WTC11 (cell line): Measurements from ENCODE around the gene PTN. TPM values are rescaled to one million over a fixed set of nuclear protein-coding genes. Genes with fewer than 3 reads are reported as not detected.

Source experiments
- ATAC-seq: fragments of 200-7000 bp; cut with Tn5 transposase; 2 replicates; pipeline ENCODE4 v1.10.0; 2021; ENCODE audit warnings: mild to moderate bottlenecking, moderate library complexity
- CTCF ChIA-PET: fragments of 300-600 bp; sonication (Branson Sonifier 250); formaldehyde crosslinking; loops from one replicate; lab custom pipeline; 2021; ENCODE audit warnings: antibody characterized with exemption; lab: Charles Lee
- POLR2A ChIA-PET: fragments of 350-600 bp; sonication (Branson Sonifier 250); formaldehyde crosslinking; loops from one replicate; lab custom pipeline; 2021; ENCODE audit warnings: antibody characterized with exemption; lab: Charles Lee
- DNase-seq: peaks from one replicate; pipeline ENCODE4 v3.0.0; 2021; ENCODE audit warnings: low spot score
- H3K27ac Mint-ChIP-seq: 2 replicates; pipeline ENCODE4 v1.8.0; 2021; ENCODE audit warnings: mixed read lengths
- H3K27me3 Mint-ChIP-seq: 2 replicates; pipeline ENCODE4 v1.8.0; 2021; ENCODE audit warnings: low read depth, mild to moderate bottlenecking, moderate library complexity, mixed read lengths
- H3K36me3 Mint-ChIP-seq: 2 replicates; pipeline ENCODE4 v1.8.0; 2021; ENCODE audit warnings: mixed read lengths
- H3K4me1 Mint-ChIP-seq: 2 replicates; pipeline ENCODE4 v1.8.0; 2022; ENCODE audit warnings: mixed read lengths
- H3K4me3 Mint-ChIP-seq: 2 replicates; pipeline ENCODE4 v1.8.0; 2021; ENCODE audit warnings: mild to moderate bottlenecking, moderate library complexity, mixed read lengths
- H3K9me3 Mint-ChIP-seq: 2 replicates; pipeline ENCODE4 v1.8.0; 2021; ENCODE audit warnings: mixed read lengths
- AFF4 ChIP-seq: sonication (generic); formaldehyde crosslinking; IDR thresholded peaks from 2 replicates; pipeline ENCODE4 v1.8.1; 2023; ENCODE audit warnings: mild to moderate bottlenecking, missing genetic modification reagents, borderline replicate concordance
- ATF1 ChIP-seq: sonication (generic); formaldehyde crosslinking; IDR thresholded peaks from 2 replicates; pipeline ENCODE4 v1.8.1; 2023; ENCODE audit warnings: mild to moderate bottlenecking, moderate library complexity, missing genetic modification reagents
- ATF3 ChIP-seq: sonication (generic); formaldehyde crosslinking; conservative IDR thresholded peaks from 2 replicates; pipeline ENCODE4 v1.8.1; 2022; ENCODE audit warnings: mild to moderate bottlenecking, missing genetic modification reagents
- ERG ChIP-seq: fragments of 250-450 bp; sonication (Bioruptor Pico); IDR thresholded peaks from 2 replicates; pipeline ENCODE4 v1.8.0; 2021; ENCODE audit warnings: mild to moderate bottlenecking
- FOXP4 ChIP-seq: sonication (generic); formaldehyde crosslinking; IDR thresholded peaks from 2 replicates; pipeline ENCODE4 v1.8.0; 2022; ENCODE audit warnings: mild to moderate bottlenecking, missing genetic modification reagents
- HMGXB4 ChIP-seq: sonication (generic); formaldehyde crosslinking; IDR thresholded peaks from 2 replicates; pipeline ENCODE4 v1.8.1; 2023; ENCODE audit warnings: mild to moderate bottlenecking, moderate library complexity, missing genetic modification reagents
- OVOL2 ChIP-seq: fragments of 250-450 bp; sonication (Bioruptor Pico); IDR thresholded peaks from 2 replicates; pipeline ENCODE4 v1.9.0; 2021; ENCODE audit warnings: mild to moderate bottlenecking, borderline replicate concordance
- RELA ChIP-seq: sonication (generic); formaldehyde crosslinking; IDR thresholded peaks from 2 replicates; pipeline ENCODE4 v1.8.1; 2022; ENCODE audit warnings: missing genetic modification reagents, mild to moderate bottlenecking, borderline replicate concordance
- RORB ChIP-seq: fragments of 250-450 bp; sonication (Bioruptor Pico); IDR thresholded peaks from 2 replicates; pipeline ENCODE4 v1.9.0; 2021; ENCODE audit warnings: mild to moderate bottlenecking
- SOX15 ChIP-seq: fragments of 250-450 bp; sonication (Bioruptor Pico); IDR thresholded peaks from 2 replicates; pipeline ENCODE4 v1.9.0; 2021; ENCODE audit warnings: mild to moderate bottlenecking
- USF1 ChIP-seq: sonication (generic); formaldehyde crosslinking; IDR thresholded peaks from 2 replicates; pipeline ENCODE4 v1.8.0; 2022; ENCODE audit warnings: mild to moderate bottlenecking, missing genetic modification reagents
- ZBTB43 ChIP-seq: sonication (generic); formaldehyde crosslinking; IDR thresholded peaks from 2 replicates; pipeline ENCODE4 v1.8.1; 2023; ENCODE audit warnings: mild to moderate bottlenecking, missing genetic modification reagents
- ZNF138 ChIP-seq: sonication (generic); formaldehyde crosslinking; conservative IDR thresholded peaks from 2 replicates; pipeline ENCODE4 v1.8.1; 2022; ENCODE audit warnings: mild to moderate bottlenecking, moderate library complexity, missing genetic modification reagents
- ZNF232 ChIP-seq: sonication (generic); formaldehyde crosslinking; IDR thresholded peaks from 2 replicates; pipeline ENCODE4 v1.8.0; 2022; ENCODE audit warnings: mild to moderate bottlenecking, missing genetic modification reagents
- ZNF416 ChIP-seq: fragments of 250-450 bp; sonication (Bioruptor Pico); IDR thresholded peaks from 2 replicates; pipeline ENCODE4 v1.9.0; 2021; ENCODE audit warnings: mild to moderate bottlenecking, inconsistent platforms
- ZNF512 ChIP-seq: sonication (generic); formaldehyde crosslinking; IDR thresholded peaks from 2 replicates; pipeline ENCODE4 v1.8.1; 2022; ENCODE audit warnings: missing genetic modification reagents, borderline replicate concordance
- ZNF532 ChIP-seq: fragments of 250-450 bp; sonication (Bioruptor Pico); IDR thresholded peaks from 2 replicates; pipeline ENCODE4 v1.9.0; 2021; ENCODE audit warnings: mild to moderate bottlenecking, borderline replicate concordance
- total RNA-seq: library from RNA; stranded (reverse); gene quantifications from 3 replicates; pipeline ENCODE4 v1.2.3, GENCODE V29; 2021

PTN gene
- total RNA-seq, 1 experiment from 2014 or later, result 18.9 TPM

GRCh38 chr7:137231167-137231566 lies 112.4 kb downstream of the PTN start:
- H3K27ac Mint-ChIP-seq, result no peak overlapping the region
- H3K9me3 Mint-ChIP-seq, result peaks cover 8% of the 10 kb centered on the region; the same call in 1 of the 2 replicates
- H3K36me3 Mint-ChIP-seq, result no peaks in the 10 kb centered on the region
- peaks cover 3% of the 10 kb centered on the region for H3K4me1 Mint-ChIP-seq
- H3K4me3 Mint-ChIP-seq, result no peak overlapping the region
- ChIA-PET POLR2A (no interaction called here), CTCF (no interaction called here)
- TF ChIP-seq USF1 (no peak), ERG (no peak), FOXP4 (CRISPR knock-in tag) (no peak), ZNF138 (CRISPR knock-in tag) (no peak), RORB (no peak), HMGXB4 (no peak), ZBTB43 (CRISPR knock-in tag) (no peak), ZNF512 (CRISPR knock-in tag) (no peak), ZNF532 (CRISPR knock-in tag) (no peak), RELA (no peak), ZNF232 (CRISPR knock-in tag) (no peak)
- H3K27me3 Mint-ChIP-seq, result no peaks in the 10 kb centered on the region
- DNase-seq (no peak), ATAC-seq (no peak)

GRCh38 chr7:137221467-137221866 lies 122.1 kb downstream of the PTN start:
- H3K4me1 Mint-ChIP-seq, result peaks cover 34% of the 10 kb centered on the region
- TF ChIP-seq ATF3 (no peak), RELA (no peak), SOX15 (CRISPR knock-in tag) (no peak), ATF1 (no peak), OVOL2 (CRISPR knock-in tag) (no peak), AFF4 (CRISPR knock-in tag) (no peak), ZNF416 (CRISPR knock-in tag) (no peak)

More at GRCh38 chr7:137221467-137221866, 122.1 kb downstream of the PTN start:
- no peak for DNase-seq
- H3K9me3 Mint-ChIP-seq, result peaks cover 7% of the 10 kb centered on the region; the same call in 1 of the 2 replicates
- H3K4me3 Mint-ChIP-seq, result no peak overlapping the region
- CTCF ChIA-PET, result no interaction called here
- no peak overlapping the region for H3K27ac Mint-ChIP-seq
- H3K36me3 Mint-ChIP-seq, result peaks cover 2% of the 10 kb centered on the region; the same call in 1 of the 2 replicates
- no peaks in the 10 kb centered on the region for H3K27me3 Mint-ChIP-seq
- ATAC-seq, result no peak
- POLR2A ChIA-PET, result no interaction called here
